Measurements from ENCODE around the gene ZDHHC14.
A peak's percentile ranks its signal among the peaks of the same experiment; 100 is the strongest.

DNA sequence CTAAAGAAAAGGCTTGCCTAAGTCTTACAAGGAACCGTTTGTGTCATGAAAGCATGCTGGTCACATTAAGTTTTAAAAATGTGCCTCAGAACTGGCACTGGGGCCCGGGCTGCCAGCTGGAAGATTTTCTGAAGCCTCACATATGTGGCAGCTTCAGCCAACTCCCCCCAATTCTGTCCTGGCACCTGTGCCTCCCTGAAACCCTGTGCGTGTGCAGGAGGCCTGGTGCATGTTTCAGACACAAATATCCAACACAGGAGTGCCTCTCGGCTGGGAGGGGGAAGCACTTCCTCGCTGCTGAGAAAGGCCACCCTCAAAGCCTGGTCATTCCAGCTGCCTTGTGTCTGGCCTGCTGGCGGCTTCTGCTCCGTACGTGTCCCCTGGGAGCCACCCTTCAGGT is 253.6 kb downstream of the ZDHHC14 start:
- TF ChIP-seq, protein P1, sequence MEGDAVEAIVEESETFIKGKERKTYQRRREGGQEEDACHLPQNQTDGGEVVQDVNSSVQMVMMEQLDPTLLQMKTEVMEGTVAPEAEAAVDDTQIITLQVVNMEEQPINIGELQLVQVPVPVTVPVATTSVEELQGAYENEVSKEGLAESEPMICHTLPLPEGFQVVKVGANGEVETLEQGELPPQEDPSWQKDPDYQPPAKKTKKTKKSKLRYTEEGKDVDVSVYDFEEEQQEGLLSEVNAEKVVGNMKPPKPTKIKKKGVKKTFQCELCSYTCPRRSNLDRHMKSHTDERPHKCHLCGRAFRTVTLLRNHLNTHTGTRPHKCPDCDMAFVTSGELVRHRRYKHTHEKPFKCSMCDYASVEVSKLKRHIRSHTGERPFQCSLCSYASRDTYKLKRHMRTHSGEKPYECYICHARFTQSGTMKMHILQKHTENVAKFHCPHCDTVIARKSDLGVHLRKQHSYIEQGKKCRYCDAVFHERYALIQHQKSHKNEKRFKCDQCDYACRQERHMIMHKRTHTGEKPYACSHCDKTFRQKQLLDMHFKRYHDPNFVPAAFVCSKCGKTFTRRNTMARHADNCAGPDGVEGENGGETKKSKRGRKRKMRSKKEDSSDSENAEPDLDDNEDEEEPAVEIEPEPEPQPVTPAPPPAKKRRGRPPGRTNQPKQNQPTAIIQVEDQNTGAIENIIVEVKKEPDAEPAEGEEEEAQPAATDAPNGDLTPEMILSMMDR (IDR thresholded peaks at IDR 0.05; ENCODE audit: insufficient read depth, low read length), result no peak
- TF ChIP-seq POLR2AphosphoS5 (IDR thresholded peaks at IDR 0.05; ENCODE audit: low read depth) (no peak), SPI1 (IDR thresholded peaks at IDR 0.05; ENCODE audit: borderline replicate concordance, low read depth) (peak; percentile 47; the same call in 1 of the 2 replicates), GABPA (IDR thresholded peaks at IDR 0.05; ENCODE audit: low read depth) (no peak)
- TF ChIP-seq, protein P2, sequence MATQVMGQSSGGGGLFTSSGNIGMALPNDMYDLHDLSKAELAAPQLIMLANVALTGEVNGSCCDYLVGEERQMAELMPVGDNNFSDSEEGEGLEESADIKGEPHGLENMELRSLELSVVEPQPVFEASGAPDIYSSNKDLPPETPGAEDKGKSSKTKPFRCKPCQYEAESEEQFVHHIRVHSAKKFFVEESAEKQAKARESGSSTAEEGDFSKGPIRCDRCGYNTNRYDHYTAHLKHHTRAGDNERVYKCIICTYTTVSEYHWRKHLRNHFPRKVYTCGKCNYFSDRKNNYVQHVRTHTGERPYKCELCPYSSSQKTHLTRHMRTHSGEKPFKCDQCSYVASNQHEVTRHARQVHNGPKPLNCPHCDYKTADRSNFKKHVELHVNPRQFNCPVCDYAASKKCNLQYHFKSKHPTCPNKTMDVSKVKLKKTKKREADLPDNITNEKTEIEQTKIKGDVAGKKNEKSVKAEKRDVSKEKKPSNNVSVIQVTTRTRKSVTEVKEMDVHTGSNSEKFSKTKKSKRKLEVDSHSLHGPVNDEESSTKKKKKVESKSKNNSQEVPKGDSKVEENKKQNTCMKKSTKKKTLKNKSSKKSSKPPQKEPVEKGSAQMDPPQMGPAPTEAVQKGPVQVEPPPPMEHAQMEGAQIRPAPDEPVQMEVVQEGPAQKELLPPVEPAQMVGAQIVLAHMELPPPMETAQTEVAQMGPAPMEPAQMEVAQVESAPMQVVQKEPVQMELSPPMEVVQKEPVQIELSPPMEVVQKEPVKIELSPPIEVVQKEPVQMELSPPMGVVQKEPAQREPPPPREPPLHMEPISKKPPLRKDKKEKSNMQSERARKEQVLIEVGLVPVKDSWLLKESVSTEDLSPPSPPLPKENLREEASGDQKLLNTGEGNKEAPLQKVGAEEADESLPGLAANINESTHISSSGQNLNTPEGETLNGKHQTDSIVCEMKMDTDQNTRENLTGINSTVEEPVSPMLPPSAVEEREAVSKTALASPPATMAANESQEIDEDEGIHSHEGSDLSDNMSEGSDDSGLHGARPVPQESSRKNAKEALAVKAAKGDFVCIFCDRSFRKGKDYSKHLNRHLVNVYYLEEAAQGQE (IDR thresholded peaks at IDR 0.05; ENCODE audit: insufficient replicate concordance, low read depth), result no peak
